ENCODE measurements around the gene IMMP2L.

DNA sequence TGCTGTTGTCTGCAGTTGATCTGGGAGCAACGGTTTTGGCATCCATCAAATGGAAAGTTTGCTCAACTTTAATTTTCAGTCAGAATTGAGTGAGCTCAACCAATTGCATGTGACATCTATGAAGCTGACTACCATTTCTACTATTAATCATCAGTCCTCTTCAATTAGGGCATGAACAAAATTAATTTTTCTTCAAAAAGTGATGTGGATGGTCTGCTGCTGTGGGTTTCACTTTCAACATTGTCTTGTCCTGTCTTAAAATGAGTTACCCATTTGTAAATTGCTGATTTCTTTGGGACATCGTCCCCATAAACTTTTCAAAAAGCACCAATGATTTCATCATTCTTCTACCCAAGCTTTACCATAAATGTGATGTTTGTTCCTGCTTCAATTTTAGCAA is 648.0 kb downstream of the IMMP2L start:
- TF ChIP-seq, protein P1, sequence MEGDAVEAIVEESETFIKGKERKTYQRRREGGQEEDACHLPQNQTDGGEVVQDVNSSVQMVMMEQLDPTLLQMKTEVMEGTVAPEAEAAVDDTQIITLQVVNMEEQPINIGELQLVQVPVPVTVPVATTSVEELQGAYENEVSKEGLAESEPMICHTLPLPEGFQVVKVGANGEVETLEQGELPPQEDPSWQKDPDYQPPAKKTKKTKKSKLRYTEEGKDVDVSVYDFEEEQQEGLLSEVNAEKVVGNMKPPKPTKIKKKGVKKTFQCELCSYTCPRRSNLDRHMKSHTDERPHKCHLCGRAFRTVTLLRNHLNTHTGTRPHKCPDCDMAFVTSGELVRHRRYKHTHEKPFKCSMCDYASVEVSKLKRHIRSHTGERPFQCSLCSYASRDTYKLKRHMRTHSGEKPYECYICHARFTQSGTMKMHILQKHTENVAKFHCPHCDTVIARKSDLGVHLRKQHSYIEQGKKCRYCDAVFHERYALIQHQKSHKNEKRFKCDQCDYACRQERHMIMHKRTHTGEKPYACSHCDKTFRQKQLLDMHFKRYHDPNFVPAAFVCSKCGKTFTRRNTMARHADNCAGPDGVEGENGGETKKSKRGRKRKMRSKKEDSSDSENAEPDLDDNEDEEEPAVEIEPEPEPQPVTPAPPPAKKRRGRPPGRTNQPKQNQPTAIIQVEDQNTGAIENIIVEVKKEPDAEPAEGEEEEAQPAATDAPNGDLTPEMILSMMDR (IDR thresholded peaks at IDR 0.05) = no peak
- TF ChIP-seq POLR2A (IDR thresholded peaks at IDR 0.05) = no peak

Data from uterus (tissue), 2 donors.